ENCODE measurements around the gene STEAP2. TPM values are rescaled to one million over a fixed set of nuclear protein-coding genes. Genes with fewer than 3 reads are reported as not detected.

The STEAP2 gene
- 18.7 TPM for total RNA-seq

DNA sequence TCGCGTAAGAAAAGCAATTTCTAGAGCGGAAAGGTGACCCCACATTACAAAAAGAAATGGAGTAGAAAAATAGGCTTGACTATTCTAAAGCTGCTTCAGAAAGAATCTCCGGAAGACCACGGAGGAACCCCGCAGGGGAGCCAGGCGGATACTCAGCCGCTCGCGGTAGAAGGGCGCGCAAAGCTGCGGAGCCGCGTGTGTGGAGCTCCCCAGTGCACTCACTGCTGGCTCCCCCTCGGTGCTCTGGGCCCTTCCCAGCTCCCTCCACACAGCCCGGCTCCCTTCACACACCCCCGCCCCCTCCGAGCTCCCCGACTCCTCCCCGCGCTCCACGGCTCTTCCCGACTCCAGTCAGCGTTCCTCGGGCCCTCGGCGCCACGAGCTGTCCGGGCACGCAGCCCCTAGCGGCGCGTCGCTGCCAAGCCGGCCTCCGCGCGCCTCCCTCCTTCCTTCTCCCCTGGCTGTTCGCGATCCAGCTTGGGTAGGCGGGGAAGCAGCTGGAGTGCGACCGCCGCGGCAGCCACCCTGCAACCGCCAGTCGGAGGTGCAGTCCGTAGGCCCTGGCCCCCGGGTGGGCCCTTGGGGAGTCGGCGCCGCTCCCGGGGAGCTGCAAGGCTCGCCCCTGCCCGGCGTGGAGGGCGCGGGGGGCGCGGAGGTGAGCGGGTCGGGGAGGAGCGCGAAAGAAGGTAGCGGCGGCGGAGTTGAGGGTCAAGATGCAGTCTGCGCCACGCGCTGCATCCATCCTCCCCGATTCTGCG lies at the start of gene STEAP2:
STEAP2 (plus strand) TSS at position 350 of the 758 bp plus-strand sequence. CDS start 13,343 bp downstream, outside the sequence.
- DNase-seq (ENCODE audit: low spot score in 2 of 2), result peak; percentile 18 to 94
- Histone ChIP-seq H3K4me1 (no peaks in the 10 kb centered on the region), H3K27me3 (no peaks in the 10 kb centered on the region), H3K27ac (peak within 1 kb of the TSS; percentile 81 to 84), H3K36me3 (no peaks in the 10 kb centered on the region), H3K4me3 (peak within 1 kb of the TSS; percentile 75 to 89), H3K9me3 (no peaks in the 10 kb centered on the region)
- TF ChIP-seq, protein P1, sequence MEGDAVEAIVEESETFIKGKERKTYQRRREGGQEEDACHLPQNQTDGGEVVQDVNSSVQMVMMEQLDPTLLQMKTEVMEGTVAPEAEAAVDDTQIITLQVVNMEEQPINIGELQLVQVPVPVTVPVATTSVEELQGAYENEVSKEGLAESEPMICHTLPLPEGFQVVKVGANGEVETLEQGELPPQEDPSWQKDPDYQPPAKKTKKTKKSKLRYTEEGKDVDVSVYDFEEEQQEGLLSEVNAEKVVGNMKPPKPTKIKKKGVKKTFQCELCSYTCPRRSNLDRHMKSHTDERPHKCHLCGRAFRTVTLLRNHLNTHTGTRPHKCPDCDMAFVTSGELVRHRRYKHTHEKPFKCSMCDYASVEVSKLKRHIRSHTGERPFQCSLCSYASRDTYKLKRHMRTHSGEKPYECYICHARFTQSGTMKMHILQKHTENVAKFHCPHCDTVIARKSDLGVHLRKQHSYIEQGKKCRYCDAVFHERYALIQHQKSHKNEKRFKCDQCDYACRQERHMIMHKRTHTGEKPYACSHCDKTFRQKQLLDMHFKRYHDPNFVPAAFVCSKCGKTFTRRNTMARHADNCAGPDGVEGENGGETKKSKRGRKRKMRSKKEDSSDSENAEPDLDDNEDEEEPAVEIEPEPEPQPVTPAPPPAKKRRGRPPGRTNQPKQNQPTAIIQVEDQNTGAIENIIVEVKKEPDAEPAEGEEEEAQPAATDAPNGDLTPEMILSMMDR (IDR thresholded peaks at IDR 0.05), result peak; percentile 36 to 75 (median 59)
- intact Hi-C loops (cut with DNase I), result loop anchor here (1.0 to 5.0 kb wide), 5 partner anchors 34 to 193 kb away; partner anchors contain the start of genes CFAP69, GTPBP10 and STEAP1

GRCh38 chr7:90163534-90163933 lies 48.0 kb upstream of the STEAP2 start:
- no peaks in the 10 kb centered on the region for H3K4me1 ChIP-seq
- no peak for DNase-seq (ENCODE audit: low spot score in 2 of 2)
- H3K4me3 ChIP-seq, result no peak overlapping the region
- intact Hi-C loops (cut with DNase I), result no loop called here
- no peaks in the 10 kb centered on the region for H3K9me3 ChIP-seq
- H3K27me3 ChIP-seq, result no peaks in the 10 kb centered on the region
- no peak overlapping the region for H3K27ac ChIP-seq
- no peaks in the 10 kb centered on the region for H3K36me3 ChIP-seq
- TF ChIP-seq, protein P1 (IDR thresholded peaks at IDR 0.05), result no peak

- TF ChIP-seq, protein P1 (IDR thresholded peaks at IDR 0.05), result no peak
- intact Hi-C loops (cut with DNase I), result no loop called here
- no peak for DNase-seq (ENCODE audit: low spot score in 2 of 2)
Observed at GRCh38 chr7:90165724-90166123, 45.8 kb upstream of the STEAP2 start.

DNA sequence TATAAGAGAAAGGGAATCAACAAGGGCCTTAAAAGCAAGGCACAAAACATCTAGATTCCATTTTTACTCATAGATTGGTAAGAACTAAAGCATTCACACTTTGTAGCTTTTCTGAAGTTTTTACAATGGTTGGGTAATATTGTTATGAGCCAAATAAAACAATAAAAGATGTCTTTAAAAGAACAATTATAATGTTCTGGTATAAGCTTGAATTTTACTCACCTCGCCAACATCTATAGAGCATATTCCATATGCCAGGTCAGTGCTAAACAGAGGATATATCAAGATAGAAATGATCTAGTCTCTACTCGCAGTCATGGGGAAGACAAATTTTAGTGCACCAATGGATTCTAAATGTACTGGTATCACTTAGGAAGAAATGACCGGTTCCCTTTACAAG lies 45.4 kb upstream of the STEAP2 start:
- H3K36me3 ChIP-seq, result no peaks in the 10 kb centered on the region
- no peaks in the 10 kb centered on the region for H3K27me3 ChIP-seq
- no peak overlapping the region for H3K4me3 ChIP-seq
- DNase-seq (ENCODE audit: low spot score in 2 of 2), result no peak
- TF ChIP-seq, protein P1 (IDR thresholded peaks at IDR 0.05), result no peak
- intact Hi-C loops (cut with DNase I), result no loop called here
- no peaks in the 10 kb centered on the region for H3K9me3 ChIP-seq
- H3K4me1 ChIP-seq, result no peaks in the 10 kb centered on the region
- H3K27ac ChIP-seq, result no peak overlapping the region

More at GRCh38 chr7:90165724-90166123, 45.8 kb upstream of the STEAP2 start:
- H3K4me1 ChIP-seq, result no peaks in the 10 kb centered on the region
- no peak overlapping the region for H3K27ac ChIP-seq
- no peaks in the 10 kb centered on the region for H3K27me3 ChIP-seq
- H3K36me3 ChIP-seq, result no peaks in the 10 kb centered on the region
- no peak overlapping the region for H3K4me3 ChIP-seq
- H3K9me3 ChIP-seq, result no peaks in the 10 kb centered on the region

DNA sequence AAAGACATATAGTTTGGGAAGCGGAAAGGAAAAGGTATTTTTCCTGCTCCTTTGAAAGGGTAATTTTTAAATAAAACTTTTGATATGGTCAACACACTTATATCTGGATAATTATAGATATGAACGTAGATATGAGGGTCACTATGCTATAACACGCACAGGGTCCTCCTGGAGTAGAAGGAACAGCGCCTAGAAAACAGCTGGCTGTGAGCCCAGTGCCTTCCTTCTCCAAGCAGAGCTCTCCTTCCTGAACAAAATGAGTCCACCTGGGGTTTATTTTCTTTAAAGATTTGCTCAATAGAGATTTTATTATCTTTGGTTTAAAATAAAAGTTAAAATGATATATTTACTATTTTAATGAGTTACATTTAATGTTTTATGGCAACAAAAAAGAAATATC lies 44.2 kb upstream of the STEAP2 start:
- intact Hi-C loops (cut with DNase I), result no loop called here
- no peaks in the 10 kb centered on the region for H3K36me3 ChIP-seq
- no peaks in the 10 kb centered on the region for H3K9me3 ChIP-seq
- no peak overlapping the region for H3K4me3 ChIP-seq
- H3K4me1 ChIP-seq, result no peaks in the 10 kb centered on the region
- no peak for DNase-seq (ENCODE audit: low spot score in 2 of 2)
- no peaks in the 10 kb centered on the region for H3K27me3 ChIP-seq
- TF ChIP-seq, protein P1 (IDR thresholded peaks at IDR 0.05), result no peak
- no peak overlapping the region for H3K27ac ChIP-seq
